ENCODE measurements around the gene DAB1.

The DAB1 gene

DNA sequence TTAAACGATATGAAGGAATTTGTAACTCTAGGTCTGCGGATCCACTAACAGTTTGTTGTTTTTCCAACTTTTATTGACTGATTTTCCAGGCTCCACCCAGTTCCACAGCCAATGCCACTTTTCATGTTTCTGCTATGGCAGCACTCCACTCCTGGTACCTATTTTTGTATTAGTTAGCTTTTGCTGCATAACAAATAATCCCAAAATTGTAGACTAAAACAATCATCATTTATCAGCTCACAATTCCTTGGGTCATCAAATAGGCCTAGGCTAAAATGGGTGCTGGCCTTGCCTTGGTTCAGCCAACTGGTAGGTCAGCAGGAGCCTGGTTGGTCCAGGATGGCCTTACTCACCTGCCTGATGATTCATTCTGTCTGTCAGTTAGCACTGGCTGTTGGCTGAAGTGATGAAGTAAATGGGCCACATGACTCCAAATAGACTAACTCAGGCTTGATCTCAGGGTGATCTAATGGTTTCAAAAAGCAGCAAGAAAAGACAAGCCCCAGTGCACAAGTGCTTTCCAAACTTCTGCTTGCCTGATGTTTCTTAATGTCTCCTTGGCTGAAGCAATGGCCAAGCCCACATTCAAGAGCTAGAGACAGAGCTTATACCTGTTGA is 454.9 kb downstream of the DAB1 start:
- no peak overlapping the region for H3K27ac ChIP-seq (replicated peaks)
- no peak overlapping the region for H3K4me3 ChIP-seq (replicated peaks; ENCODE audit: insufficient read depth, low read length)
- no peak for DNase-seq (ENCODE audit: low read depth in 1 of 2, low spot score in 1 of 2)
- no peak for TF ChIP-seq GABPA (IDR thresholded peaks at IDR 0.05; ENCODE audit: low read depth)
- TF ChIP-seq, protein P1, sequence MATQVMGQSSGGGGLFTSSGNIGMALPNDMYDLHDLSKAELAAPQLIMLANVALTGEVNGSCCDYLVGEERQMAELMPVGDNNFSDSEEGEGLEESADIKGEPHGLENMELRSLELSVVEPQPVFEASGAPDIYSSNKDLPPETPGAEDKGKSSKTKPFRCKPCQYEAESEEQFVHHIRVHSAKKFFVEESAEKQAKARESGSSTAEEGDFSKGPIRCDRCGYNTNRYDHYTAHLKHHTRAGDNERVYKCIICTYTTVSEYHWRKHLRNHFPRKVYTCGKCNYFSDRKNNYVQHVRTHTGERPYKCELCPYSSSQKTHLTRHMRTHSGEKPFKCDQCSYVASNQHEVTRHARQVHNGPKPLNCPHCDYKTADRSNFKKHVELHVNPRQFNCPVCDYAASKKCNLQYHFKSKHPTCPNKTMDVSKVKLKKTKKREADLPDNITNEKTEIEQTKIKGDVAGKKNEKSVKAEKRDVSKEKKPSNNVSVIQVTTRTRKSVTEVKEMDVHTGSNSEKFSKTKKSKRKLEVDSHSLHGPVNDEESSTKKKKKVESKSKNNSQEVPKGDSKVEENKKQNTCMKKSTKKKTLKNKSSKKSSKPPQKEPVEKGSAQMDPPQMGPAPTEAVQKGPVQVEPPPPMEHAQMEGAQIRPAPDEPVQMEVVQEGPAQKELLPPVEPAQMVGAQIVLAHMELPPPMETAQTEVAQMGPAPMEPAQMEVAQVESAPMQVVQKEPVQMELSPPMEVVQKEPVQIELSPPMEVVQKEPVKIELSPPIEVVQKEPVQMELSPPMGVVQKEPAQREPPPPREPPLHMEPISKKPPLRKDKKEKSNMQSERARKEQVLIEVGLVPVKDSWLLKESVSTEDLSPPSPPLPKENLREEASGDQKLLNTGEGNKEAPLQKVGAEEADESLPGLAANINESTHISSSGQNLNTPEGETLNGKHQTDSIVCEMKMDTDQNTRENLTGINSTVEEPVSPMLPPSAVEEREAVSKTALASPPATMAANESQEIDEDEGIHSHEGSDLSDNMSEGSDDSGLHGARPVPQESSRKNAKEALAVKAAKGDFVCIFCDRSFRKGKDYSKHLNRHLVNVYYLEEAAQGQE (IDR thresholded peaks at IDR 0.05; ENCODE audit: insufficient replicate concordance, low read depth): no peak
- TF ChIP-seq, protein P2, sequence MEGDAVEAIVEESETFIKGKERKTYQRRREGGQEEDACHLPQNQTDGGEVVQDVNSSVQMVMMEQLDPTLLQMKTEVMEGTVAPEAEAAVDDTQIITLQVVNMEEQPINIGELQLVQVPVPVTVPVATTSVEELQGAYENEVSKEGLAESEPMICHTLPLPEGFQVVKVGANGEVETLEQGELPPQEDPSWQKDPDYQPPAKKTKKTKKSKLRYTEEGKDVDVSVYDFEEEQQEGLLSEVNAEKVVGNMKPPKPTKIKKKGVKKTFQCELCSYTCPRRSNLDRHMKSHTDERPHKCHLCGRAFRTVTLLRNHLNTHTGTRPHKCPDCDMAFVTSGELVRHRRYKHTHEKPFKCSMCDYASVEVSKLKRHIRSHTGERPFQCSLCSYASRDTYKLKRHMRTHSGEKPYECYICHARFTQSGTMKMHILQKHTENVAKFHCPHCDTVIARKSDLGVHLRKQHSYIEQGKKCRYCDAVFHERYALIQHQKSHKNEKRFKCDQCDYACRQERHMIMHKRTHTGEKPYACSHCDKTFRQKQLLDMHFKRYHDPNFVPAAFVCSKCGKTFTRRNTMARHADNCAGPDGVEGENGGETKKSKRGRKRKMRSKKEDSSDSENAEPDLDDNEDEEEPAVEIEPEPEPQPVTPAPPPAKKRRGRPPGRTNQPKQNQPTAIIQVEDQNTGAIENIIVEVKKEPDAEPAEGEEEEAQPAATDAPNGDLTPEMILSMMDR (IDR thresholded peaks at IDR 0.05; ENCODE audit: insufficient read depth, low read length): no peak
- no peak for TF ChIP-seq POLR2AphosphoS5 (IDR thresholded peaks at IDR 0.05; ENCODE audit: low read depth)
- no peak for TF ChIP-seq SPI1 (IDR thresholded peaks at IDR 0.05; ENCODE audit: borderline replicate concordance, low read depth)
- H3K27me3 ChIP-seq (ENCODE audit: insufficient read depth, poor library complexity, severe bottlenecking): no peaks in the 10 kb centered on the region

DNA sequence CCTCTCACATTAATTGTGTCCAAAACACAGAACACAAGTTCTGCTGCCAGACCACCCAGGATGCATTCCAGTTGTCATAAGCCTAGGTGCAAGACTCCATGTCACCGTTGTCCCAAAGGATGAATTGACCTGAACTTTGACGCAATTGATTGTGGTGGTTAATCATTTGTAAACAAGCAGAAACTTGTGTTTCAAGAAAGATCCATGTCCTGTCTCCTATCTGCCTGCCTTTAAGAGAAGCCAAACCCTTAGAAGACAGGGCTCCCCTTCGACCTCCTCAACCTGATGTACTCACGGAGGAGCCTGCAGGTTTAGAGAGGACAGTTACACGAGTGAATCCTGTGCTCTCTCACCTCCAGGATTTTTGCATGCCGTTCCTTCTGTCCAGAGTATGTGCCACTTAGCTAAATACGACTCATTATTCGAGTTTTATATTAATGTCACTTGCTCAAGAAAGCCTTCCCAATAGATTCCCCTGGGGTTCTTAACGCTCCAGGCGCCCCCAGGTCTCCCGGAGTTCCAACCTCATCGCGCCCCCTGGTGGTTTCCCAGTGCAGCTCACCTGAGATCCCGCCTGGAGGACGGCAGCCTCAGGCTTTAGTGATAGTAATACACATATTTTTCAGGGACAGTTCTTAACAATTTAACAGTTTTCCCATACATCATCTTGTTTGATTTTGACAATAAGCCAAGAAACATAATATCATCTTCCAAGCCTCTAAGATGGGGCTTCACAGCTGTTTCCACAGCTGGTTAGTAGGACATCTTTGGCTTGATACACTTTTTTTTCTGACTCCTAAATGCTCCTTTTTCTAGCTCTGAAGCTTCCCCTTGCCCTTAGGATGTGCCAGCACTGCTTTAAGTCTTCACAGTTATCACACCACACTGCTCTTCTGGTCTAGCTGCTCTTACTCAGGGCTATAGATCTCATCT is 455.7 kb downstream of the DAB1 start:
- TF ChIP-seq, protein P2 (IDR thresholded peaks at IDR 0.05; ENCODE audit: insufficient read depth, low read length): no peak
- no peak for TF ChIP-seq SPI1 (IDR thresholded peaks at IDR 0.05; ENCODE audit: borderline replicate concordance, low read depth)
- TF ChIP-seq, protein P1 (IDR thresholded peaks at IDR 0.05; ENCODE audit: insufficient replicate concordance, low read depth): no peak
- TF ChIP-seq GABPA (IDR thresholded peaks at IDR 0.05; ENCODE audit: low read depth): no peak
- no peak for TF ChIP-seq POLR2AphosphoS5 (IDR thresholded peaks at IDR 0.05; ENCODE audit: low read depth)
- no peak for DNase-seq (ENCODE audit: low read depth in 1 of 2, low spot score in 1 of 2)
- Histone ChIP-seq H3K27me3 (ENCODE audit: insufficient read depth, poor library complexity, severe bottlenecking) (no peaks in the 10 kb centered on the region), H3K4me3 (replicated peaks; ENCODE audit: insufficient read depth, low read length) (no peak overlapping the region), H3K27ac (replicated peaks) (no peak overlapping the region)

DNA sequence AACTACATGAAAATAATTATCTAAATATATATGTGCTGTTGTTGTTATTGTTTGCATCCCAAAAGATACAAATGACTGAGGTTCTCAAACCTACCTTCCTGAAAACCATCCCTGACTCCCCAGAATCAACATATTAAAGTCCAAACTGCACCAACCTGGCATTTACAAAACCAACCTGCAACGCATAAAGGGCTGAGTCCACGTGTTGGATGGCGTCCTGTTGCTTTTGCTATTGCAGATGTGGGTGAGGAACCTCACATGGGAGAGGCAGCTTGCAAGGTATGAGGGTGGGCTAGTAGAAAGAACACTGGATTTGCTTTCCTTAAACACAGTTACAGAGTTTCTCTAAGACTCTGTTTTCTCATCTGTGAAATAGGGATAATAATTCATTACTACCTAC is 456.5 kb downstream of the DAB1 start:
- TF ChIP-seq GABPA (IDR thresholded peaks at IDR 0.05; ENCODE audit: low read depth) (no peak), POLR2AphosphoS5 (IDR thresholded peaks at IDR 0.05; ENCODE audit: low read depth) (no peak), SPI1 (IDR thresholded peaks at IDR 0.05; ENCODE audit: borderline replicate concordance, low read depth) (no peak)
- TF ChIP-seq, protein P2 (IDR thresholded peaks at IDR 0.05; ENCODE audit: insufficient read depth, low read length): no peak
- TF ChIP-seq, protein P1 (IDR thresholded peaks at IDR 0.05; ENCODE audit: insufficient replicate concordance, low read depth): no peak
- Histone ChIP-seq H3K4me3 (replicated peaks; ENCODE audit: insufficient read depth, low read length) (no peak overlapping the region), H3K27me3 (ENCODE audit: insufficient read depth, poor library complexity, severe bottlenecking) (no peaks in the 10 kb centered on the region), H3K27ac (replicated peaks) (no peak overlapping the region)
- DNase-seq (ENCODE audit: low read depth in 1 of 2, low spot score in 1 of 2): no peak

Data from HL-60 (cell line).